H1 (cell line): ENCODE data around the gene SPATA25. TPM values are rescaled to one million over a fixed set of nuclear protein-coding genes. Genes with fewer than 3 reads are reported as not detected.

Experiments
- CHD7 ChIP-seq: fragments of 300-600 bp; sonication (generic); IDR thresholded peaks from 2 replicates; pipeline ENCODE4 v1.7.1; 2012; ENCODE audit warnings: low read length, moderate library complexity, mild to moderate bottlenecking, inconsistent platforms; ENCODE audit not compliant: insufficient replicate concordance
- CREB1 ChIP-seq: IDR thresholded peaks from 2 replicates; pipeline ENCODE4 v1.6.1; 2012; ENCODE audit warnings: inconsistent platforms
- GABPA ChIP-seq: IDR thresholded peaks from 2 replicates; pipeline ENCODE4 v1.6.1; 2011; ENCODE audit warnings: mild to moderate bottlenecking, low read length, moderate library complexity, borderline replicate concordance; ENCODE audit not compliant: insufficient read depth
- NANOG ChIP-seq: IDR thresholded peaks from 2 replicates; pipeline ENCODE4 v1.6.1; 2011; ENCODE audit warnings: low read length, low read depth, mild to moderate bottlenecking, inconsistent platforms; ENCODE audit not compliant: insufficient read depth, poor library complexity, severe bottlenecking
- SIN3A ChIP-seq, 2 experiments: IDR thresholded peaks in 1 of 2; conservative IDR thresholded peaks in 1 of 2; 2 replicates each; pipeline ENCODE4 v1.6.1; 2011 to 2012; ENCODE audit warnings: low read length in 2 of 2, improper control_type of control experiment in 1 of 2, low read depth in 1 of 2, mild to moderate bottlenecking in 1 of 2
- SP1 ChIP-seq: IDR thresholded peaks from 2 replicates; pipeline ENCODE4 v1.6.1; 2011; ENCODE audit warnings: low read depth, low read length
- SP2 ChIP-seq: IDR thresholded peaks from 2 replicates; pipeline ENCODE4 v1.6.1; 2012; ENCODE audit warnings: mild to moderate bottlenecking, low read length, inconsistent platforms
- SP4 ChIP-seq: IDR thresholded peaks from 2 replicates; pipeline ENCODE4 v1.6.1; 2012; ENCODE audit warnings: low read length, inconsistent platforms
- TAF1 ChIP-seq: IDR thresholded peaks from 2 replicates; pipeline ENCODE4 v1.6.1; 2011; ENCODE audit warnings: mild to moderate bottlenecking, low read depth, low read length
- YY1 ChIP-seq: IDR thresholded peaks from 2 replicates; pipeline ENCODE4 v1.6.1; 2011; ENCODE audit warnings: low read depth, mild to moderate bottlenecking, low read length
- polyA plus RNA-seq, 7 experiments: library from polyadenylated mRNA; depleted of rRNA in 3 of 7; stranded (reverse) in 5 of 7; unstranded in 2 of 7; fragments of >200 nt in 5 of 7; fragments of 200-250 nt in 2 of 7; gene quantifications; 1 replicate in 5 of 7; 2 replicates in 1 of 7; 4 replicates in 1 of 7; pipeline versions ENCODE4 v1.2.1 to v1.2.3, GENCODE V29; 2011 to 2013; ENCODE audit warnings: missing spikeins in 2 of 7, mixed read lengths in 2 of 7
- total RNA-seq: library from RNA; stranded (reverse); fragmentation: NEBNext Ultra II Directional; extraction: Animal tissue kit (Norgen Biotek cat#: 25700); gene quantifications from 2 replicates; pipeline ENCODE4 v1.2.1, GENCODE V29; 2021

The SPATA25 gene
- total and polyA plus RNA-seq, 2 of the 8 experiments (the other 6 are each of a cell fraction or from before 2014, with no cell fraction given), result 2.0 to 3.0 TPM

DNA sequence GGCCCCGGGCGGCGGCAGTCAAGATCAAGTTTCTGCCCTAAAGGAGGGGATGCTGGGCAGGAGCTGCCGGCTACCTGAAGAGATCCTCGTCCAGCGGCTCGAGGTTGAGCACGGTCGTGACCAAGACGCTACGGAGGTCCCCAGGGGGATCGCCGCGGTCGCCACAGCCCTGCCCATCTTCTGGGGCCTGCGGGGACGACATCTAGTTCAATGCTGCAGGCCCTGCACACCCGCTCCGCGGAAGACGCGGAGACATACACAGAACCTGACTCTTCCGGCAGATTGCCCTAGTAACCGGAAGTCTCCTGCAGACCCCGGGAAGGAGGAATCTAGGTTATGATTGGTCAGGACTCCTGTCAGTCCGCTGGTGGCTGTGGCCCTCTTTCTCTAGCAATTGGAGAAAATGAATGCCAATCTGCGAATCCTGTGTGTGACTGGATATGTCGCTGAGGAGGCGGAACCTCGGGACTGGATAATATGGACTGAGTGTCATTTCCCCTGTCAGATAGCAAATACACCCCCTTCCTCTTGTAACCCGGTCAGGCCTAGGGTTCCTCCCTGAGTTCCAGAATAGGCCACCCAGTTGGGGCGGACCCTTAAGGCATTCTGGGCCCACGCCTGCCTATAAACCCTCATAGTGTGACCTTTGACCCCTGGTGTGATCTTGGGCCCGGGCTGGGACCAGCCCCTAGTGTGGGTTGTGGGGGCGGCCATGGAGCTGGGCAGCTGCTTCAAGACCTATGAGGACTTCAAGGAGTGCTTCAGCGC is 30.1 kb downstream of the SPATA25 start, which contains the start of the genes ACOT8 and ZSWIM3 (continued):
- TF ChIP-seq NANOG (peak; percentile 7), SIN3A (conservative IDR thresholded peaks at IDR 0.05 in 1 of 2, IDR thresholded peaks at IDR 0.05 in 1 of 2; ENCODE audit: low read depth in 1 of 2, low read length in 2 of 2) (peak; percentile 66 to 77; a peak in 3 of 4 replicates), YY1 (no peak), SP4 (peak; percentile 79; the same call in 1 of the 2 replicates), SP2 (peak; percentile 99), CREB1 (peak; percentile 55), SP1 (peak; percentile 100), TAF1 (peak; percentile 79), GABPA (peak; percentile 98), CHD7 (no peak)
